ENCODE results near the gene SMYD1.

- TF ChIP-seq POLR2A (IDR thresholded peaks at IDR 0.05) (no peak), CTCF (IDR thresholded peaks at IDR 0.05) (no peak)
These were observed 1.1 kb upstream of the SMYD1 start for GRCh38 chr2:88066543-88066942.

Data from stomach (tissue), 4 donors.